Measurements from ENCODE around the gene KIF6.
"Not testable (repeated sequence)": the region's sequence is repeated elsewhere in the genome, so short reads cannot be mapped to it uniquely, and the experiment has no call there.

KIF6 gene

DNA sequence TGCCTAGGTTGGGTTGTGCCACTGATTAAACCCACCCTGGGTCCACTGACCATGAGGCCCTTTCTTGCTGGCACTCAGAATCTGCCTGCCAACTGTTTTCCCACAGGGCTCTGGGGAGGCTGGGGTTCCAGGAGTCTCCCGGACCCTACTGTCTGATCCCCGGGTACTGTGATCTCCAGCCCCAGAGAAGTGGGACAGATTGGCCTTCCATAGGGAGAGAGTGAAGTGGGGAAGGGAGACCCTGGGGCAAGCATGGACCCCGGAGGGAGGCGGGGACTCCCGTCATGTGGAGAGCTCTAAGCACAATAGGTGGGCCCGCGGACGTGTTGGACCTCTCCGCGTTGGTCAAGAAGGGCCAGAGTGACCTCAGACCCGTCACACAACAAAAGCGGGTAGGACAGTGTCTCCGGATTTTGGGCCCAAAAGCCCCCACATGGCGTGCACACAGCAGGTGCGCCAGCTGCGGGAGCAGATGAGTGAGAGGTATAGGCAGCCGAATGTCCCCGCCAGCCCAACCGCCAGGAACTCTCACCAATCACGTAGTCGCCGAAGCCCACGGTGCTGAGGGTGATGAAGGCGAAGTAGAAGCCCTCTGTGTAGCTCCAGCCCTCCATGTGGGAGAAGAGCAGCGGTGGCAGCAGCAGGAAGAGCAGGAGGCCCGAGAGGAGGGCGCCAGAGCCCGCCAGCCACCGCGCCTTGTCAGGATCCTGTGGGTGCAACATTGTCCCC lies 421.6 kb downstream of the KIF6 start:
- no peak for DNase-seq

DNA sequence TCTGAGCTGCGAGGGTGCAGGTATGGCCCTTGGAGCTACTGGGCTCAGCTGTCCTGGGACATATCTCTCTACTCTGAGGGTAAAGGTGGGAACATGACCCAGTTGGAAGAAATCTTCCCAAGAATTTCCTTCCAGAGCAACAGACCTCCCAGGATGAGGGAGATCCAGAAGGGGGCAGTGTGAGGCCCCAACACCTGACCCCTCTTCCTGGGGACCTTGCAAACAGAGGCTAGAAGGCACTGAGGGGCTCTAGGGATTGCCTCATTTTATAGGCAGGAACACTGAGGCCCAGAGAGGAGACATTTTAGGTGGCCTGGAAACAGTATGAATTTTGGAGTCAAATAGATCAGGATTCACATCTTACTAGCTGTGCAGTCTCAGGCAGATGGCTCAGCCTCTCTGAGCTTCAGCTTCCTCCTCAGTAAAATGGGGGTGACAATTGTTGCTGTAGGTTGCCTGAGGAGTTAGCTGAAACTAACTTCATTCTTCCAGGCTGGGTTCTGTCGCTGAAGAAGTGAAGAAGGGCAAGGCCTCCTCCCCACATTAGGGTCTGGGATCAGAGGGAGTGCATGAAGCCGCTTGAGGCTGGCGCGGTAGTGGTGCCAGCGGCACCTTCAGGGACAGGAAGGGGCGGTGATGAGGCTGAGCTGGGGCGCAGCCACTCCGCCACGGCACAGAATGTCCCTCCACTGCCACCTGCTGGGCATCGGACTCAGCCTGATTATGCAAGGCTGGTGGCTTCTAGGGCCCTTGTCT lies 422.4 kb downstream of the KIF6 start:
- DNase-seq: peak; percentile 81

- no peak for DNase-seq
Observed at GRCh38 chr6:39302011-39302410, 423.2 kb downstream of the KIF6 start.

- DNase-seq: no peak
Observed at GRCh38 chr6:39301606-39302005, 423.6 kb downstream of the KIF6 start.

DNA sequence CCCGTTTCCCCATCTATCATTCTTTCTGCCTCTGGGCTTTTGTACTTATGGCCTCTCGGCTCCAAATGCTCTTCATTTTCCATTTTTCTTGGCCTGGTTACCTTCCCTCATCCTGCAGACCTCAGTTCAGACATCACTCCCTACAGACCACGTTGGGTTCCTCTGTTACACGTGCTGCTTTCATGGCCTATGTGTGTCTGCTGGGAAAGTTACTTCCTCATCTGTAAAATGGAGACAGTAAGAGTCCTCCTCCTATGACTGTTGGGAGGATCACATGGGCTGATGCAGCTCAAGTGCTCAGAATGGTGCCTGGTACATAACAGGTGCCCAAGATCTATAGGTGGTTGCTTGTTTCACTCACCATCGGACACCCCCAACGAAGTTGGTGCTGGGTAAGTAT lies 424.5 kb downstream of the KIF6 start:
- no peak for DNase-seq

DNA sequence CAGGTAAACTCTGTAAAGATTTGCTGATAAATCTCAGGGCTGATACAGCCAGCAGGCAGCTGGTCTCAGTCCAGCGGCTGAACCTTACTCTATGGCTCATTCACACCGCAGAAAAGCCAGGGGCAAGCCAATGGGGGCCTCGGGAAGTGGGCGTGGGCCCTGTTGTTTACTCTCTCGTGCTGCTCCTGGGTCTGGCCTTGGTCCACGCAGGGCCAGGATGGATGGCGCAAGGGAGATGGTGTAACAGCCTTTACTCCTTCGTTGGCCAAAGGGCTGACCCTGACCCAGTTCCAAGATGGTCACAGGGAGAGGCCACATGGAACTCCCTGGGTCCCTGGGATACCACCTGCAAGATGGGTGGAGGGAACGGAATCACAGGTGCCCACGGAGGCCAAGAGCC lies 427.1 kb downstream of the KIF6 start:
- DNase-seq: no peak

DNA sequence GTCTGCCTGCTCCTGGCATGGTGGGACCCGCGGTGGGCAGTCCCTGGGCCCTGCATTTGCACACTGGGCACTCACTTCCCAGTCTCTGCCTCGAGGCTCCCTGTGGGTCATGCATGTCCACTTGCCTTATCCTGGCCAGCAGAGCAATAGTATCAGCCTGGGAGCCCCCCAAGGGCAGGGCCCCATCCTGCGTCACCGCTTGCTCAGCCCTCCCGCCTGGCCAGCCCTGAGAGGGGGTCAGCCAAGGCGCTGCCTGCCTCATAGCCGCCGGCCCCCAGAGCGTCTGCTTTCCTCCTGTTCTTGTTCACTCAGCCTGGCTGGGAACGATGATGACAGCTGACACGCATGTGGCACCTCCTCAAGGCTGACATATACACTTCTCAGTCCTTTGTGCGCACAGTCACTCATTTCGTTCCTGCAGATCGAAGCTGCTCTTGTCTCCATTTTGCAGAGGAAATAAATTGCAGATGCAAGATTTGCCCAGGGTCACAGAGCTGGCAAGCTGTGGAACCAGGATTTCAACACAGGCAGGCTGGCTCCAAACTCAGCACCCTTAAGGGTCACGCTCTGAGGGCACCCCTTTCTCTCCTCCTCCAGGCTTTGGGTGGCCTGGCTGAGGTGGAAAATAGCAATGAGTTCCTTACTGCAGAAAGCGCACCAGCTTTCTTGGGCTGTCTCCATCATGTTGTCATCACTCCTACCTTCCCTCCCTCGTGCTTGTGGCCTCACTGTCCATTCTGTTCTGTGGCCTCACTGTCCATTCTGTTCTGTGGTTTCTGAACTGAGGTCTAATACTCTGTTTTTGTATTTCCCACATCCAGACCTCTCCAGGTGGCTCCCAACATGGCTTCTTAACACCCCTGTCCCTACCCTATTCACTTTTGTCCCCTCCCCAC lies 428.2 kb downstream of the KIF6 start:
- no peak for DNase-seq

DNA sequence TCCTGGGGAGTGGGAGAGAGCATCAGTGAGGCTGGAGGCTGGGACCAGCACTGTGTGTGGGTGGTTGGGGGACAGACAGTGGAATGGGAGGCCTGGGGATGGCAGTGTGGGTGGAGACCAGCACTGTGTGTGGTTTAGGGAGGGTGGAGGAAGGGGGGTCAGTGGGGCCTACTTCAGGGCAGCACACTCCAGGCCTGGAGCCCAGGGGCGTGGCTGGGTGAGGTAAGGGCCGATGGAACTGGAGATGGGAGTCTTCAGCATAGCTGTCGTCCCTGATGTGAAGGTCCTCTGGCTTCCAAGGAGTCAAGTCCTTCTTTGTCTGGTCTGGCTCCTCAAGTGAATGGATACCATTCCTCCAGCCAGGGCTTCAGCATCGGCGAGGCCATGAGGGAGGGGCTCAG lies 429.6 kb downstream of the KIF6 start:
- DNase-seq: no peak

DNA sequence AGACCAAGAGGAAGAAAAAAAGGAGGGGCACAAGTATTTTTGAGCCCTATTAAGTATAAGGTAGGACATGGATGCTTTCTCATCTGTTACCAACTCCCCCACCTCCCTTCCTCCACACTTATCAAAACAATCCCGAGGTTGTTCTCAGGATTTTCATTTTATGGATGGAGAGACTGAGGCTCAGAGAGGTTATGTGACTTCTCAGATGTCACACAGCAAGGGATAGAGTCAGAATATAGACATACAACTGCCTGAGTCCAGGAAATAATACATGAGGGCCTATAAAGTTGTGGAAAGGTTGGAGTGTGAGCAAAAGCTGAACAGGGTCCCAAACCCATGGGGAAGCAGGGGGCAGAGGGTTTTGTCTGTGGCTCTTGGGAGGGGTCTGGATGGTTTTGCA lies 430.3 kb downstream of the KIF6 start:
- DNase-seq: no peak

DNA sequence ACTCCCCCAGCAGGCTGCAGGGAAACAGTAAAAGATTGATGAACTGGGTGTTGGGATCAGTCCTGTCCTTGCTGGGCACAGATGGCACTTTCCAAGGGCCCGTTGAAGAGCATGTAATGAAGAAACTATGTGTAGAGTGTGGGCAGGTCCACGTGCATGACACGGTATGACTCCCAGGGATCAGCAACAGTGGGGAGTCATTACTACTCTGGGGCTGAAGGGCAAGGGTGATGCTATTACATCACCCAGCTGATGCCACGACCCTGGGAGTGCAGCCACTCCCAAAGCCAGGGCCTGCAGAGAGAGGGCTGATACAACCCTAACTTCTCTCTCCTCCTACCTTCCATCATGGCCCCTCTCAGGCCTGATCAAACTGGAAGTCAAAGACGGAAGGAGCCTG lies 431.1 kb downstream of the KIF6 start:
- DNase-seq: no peak

DNA sequence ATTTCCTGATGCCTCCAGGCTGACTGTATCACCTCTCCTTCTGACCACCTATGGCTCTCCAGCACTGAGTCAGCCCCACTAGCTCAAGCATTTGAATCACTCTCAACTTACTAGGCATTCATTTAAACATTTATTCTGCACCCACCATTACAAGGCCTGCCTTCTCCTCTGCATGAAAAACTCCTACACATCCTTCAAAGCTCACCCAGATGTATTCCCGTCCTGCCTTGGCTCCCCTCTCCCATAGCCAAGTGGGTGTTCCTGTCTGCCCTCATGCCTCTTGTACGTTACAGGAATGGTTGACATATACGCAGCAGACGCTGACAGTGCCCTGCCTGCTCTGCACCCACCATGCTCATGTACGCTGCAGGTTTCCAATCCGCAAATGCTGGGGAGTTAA lies 432.6 kb downstream of the KIF6 start:
- DNase-seq: no peak

GRCh38 chr6:39289490-39289889 lies 435.7 kb downstream of the KIF6 start:
- no peak for DNase-seq

GRCh38 chr6:39287601-39288000 lies 437.6 kb downstream of the KIF6 start:
- DNase-seq: no peak

DNA sequence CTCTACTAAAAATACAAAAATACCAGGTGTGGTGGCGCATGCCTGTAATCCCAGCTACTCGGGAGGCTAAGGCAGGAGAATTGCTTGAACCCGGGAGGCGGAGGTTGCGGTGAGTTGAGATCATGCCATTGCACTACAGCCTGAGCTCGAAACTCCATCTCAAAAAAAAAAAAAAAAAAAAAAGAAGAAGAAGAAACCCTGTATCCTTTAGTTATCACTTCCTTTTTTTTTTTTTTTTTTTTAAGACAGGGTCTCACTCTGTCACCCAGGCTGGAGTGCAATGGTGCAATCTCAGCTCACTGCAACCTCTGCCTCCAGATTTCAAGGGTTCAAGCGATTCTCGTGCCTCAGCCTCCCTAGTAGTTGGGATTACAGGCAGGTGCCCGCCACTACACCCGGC lies 438.6 kb downstream of the KIF6 start:
- not testable (repeated sequence) for DNase-seq

DNA sequence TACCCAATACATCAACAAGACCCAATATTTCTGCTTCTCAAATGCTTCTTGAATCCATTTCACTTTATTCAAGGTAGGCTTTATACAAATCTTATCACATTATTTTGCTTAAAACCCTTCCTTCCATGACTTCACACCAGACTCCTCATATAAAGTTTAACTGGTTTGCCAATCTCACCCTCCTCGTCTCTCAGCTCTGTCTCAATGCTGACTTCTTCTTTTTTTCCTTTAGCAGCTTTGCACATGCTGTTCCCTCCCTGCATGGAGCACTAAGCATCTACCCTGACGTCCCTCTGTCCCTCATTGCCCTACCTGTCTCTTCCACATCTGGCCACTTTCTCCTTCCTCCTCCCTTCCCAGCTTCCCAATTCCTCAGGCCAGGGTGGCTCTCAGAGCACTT lies 442.4 kb downstream of the KIF6 start:
- DNase-seq: no peak

- no peak for DNase-seq
Observed at GRCh38 chr6:39281312-39281980, 443.8 kb downstream of the KIF6 start.

DNA sequence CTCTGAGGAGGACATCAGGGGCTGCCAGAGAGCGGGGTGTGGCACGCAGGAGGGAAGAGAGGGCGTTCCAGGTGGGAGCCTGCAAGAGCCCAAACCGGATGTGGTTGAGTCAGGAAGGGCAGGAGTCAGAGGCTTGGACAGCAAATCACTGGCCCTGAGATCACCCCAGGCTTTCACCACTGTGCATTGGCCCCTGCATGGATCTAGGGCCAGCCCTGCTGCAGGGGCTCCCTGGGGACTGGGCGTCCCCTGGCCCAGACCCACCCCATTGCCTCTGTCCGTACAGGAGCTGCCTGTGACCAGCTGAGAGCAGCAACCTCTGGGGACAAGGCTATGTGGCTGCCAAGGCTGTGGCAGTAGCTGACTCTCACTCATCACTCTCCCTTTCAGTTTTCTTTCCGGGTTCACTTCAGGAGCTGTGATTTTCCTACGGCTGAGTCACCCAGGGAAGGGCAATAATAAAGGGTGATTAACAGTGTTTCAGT lies 444.9 kb downstream of the KIF6 start:
- DNase-seq: no peak
